HEK293T (cell line): ENCODE data around the gene CISD2.

Experiments used
- CTBP1 ChIP-seq: fragments of 450-650 bp; IDR thresholded peaks from 2 replicates; pipeline ENCODE4 v1.6.1; 2016; ENCODE audit warnings: borderline replicate concordance
- ELF4 ChIP-seq: fragments of 450-650 bp; IDR thresholded peaks from 2 replicates; pipeline ENCODE4 v1.6.1; 2017; ENCODE audit warnings: antibody characterized with exemption
- FOXK2 ChIP-seq: fragments of 450-650 bp; IDR thresholded peaks from 2 replicates; pipeline ENCODE4 v1.6.1; 2016; ENCODE audit warnings: mild to moderate bottlenecking
- PKNOX1 ChIP-seq: fragments of 450-650 bp; IDR thresholded peaks from 2 replicates; pipeline ENCODE4 v1.6.1; 2016
- SP1 ChIP-seq: fragments of 450-650 bp; IDR thresholded peaks from 2 replicates; pipeline ENCODE4 v1.6.1; 2017
- SUZ12 ChIP-seq: fragments of 450-650 bp; IDR thresholded peaks from 2 replicates; pipeline ENCODE4 v1.6.1; 2016; ENCODE audit warnings: mild to moderate bottlenecking
- TARDBP ChIP-seq: fragments of 450-650 bp; IDR thresholded peaks from 2 replicates; pipeline ENCODE4 v1.6.1; 2016

DNA sequence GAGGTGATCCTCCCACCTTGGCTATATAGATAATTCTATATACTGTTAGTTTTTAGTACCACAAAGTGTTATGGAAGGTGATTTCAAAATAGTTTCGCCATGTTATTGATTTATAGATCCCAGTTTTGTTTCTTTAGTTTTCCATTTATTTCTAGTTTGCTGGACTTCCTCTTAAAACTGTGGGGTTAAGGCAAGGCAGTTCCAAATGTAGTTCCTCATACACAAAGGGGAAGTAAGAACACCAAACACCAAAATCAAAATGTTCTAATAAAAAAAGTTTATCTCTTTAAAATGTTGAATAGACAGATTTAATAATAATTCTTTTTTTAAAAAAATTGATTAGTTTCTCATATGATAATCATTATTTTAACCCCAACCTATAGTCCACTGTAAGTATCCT is 6.8 kb upstream of the CISD2 start:
- TF ChIP-seq CTBP1 (no peak), SP1 (no peak), TARDBP (no peak), ELF4 (no peak), FOXK2 (no peak), SUZ12 (no peak), PKNOX1 (no peak)
